Breast epithelium (tissue), 4 donors: ENCODE results near the gene CDH13. TPM values are rescaled to one million over a fixed set of nuclear protein-coding genes. Genes with fewer than 3 reads are reported as not detected.

Experiments used
- DNase-seq, 2 donors: peaks; one replicate each; pipeline ENCODE4 v3.0.0-alpha.2; 2019; ENCODE audit warnings: low spot score in 2 of 2
- H3K27ac ChIP-seq, 2 donors: fragments of 200-600 bp; sonication (generic) in 1 of 2; one replicate each; pipeline ENCODE4 v1.5.1; 2016 to 2019; ENCODE audit warnings: mild to moderate bottlenecking in 1 of 2
- H3K27me3 ChIP-seq, 2 donors: fragments of 200-600 bp; sonication (generic) in 1 of 2; one replicate each; pipeline versions ENCODE4 v1.5.1 to v1.6.0; 2017 to 2019; ENCODE audit warnings: control low read depth in 1 of 2, mild to moderate bottlenecking in 1 of 2
- H3K36me3 ChIP-seq: fragments of 200-600 bp; one replicate; pipeline ENCODE4 v1.5.1; 2019
- H3K4me1 ChIP-seq, 2 donors: fragments of 200-600 bp; sonication (generic); one replicate each; pipeline ENCODE4 v1.5.1; 2016 to 2019; ENCODE audit warnings: control low read depth in 1 of 2
- H3K4me3 ChIP-seq, 3 donors: fragments of 200-600 bp; sonication (generic); 1 replicate in 2 of 3; 2 replicates in 1 of 3; pipeline ENCODE4 v1.5.1; 2016 to 2019; ENCODE audit warnings: mild to moderate bottlenecking in 3 of 3, moderate library complexity in 2 of 3
- H3K9me3 ChIP-seq, 2 donors: fragments of 200-600 bp; sonication (generic) in 1 of 2; one replicate each; pipeline ENCODE4 v1.5.1; 2016 to 2019; ENCODE audit warnings: control low read depth in 1 of 2
- POLR2A ChIP-seq: fragments of 450-650 bp; IDR thresholded peaks from one replicate; pipeline ENCODE4 v1.6.1; 2016; ENCODE audit warnings: antibody characterized with exemption, mild to moderate bottlenecking, moderate library complexity
- POLR2AphosphoS5 ChIP-seq, 3 donors: sonication (generic); formaldehyde crosslinking; IDR thresholded peaks; one replicate each; pipeline ENCODE4 v1.6.1; 2017; ENCODE audit warnings: antibody characterized with exemption in 3 of 3
- intact Hi-C: fragments of 100-400 bp; cut with DNase I; formaldehyde crosslinking; loops from one replicate; pipeline ENCODE4 v1.15.1; 2023; ENCODE audit warnings: low total_unique reads
- total RNA-seq, 3 donors: library from RNA; depleted of rRNA; stranded (reverse); fragments of >200 nt; gene quantifications; one replicate each; pipeline ENCODE4 v1.1.0, GENCODE V29; 2016
- TF ChIP-seq, protein P1 (sequence below), 3 donors: fragments of 450-650 bp; IDR thresholded peaks; one replicate each; pipeline ENCODE4 v1.5.1; 2016 to 2017; ENCODE audit warnings: antibody characterized with exemption in 3 of 3, mild to moderate bottlenecking in 3 of 3, moderate library complexity in 3 of 3

CDH13 gene
- total RNA-seq, 3 donors from 2014 or later: 6.0 to 13.1 (median 11.5) TPM

GRCh38 chr16:83117810-83118209 lies 491.0 kb downstream of the CDH13 start:
- no peak for TF ChIP-seq POLR2AphosphoS5 (IDR thresholded peaks at IDR 0.05)
- no peak for TF ChIP-seq POLR2A
- TF ChIP-seq, protein P1, sequence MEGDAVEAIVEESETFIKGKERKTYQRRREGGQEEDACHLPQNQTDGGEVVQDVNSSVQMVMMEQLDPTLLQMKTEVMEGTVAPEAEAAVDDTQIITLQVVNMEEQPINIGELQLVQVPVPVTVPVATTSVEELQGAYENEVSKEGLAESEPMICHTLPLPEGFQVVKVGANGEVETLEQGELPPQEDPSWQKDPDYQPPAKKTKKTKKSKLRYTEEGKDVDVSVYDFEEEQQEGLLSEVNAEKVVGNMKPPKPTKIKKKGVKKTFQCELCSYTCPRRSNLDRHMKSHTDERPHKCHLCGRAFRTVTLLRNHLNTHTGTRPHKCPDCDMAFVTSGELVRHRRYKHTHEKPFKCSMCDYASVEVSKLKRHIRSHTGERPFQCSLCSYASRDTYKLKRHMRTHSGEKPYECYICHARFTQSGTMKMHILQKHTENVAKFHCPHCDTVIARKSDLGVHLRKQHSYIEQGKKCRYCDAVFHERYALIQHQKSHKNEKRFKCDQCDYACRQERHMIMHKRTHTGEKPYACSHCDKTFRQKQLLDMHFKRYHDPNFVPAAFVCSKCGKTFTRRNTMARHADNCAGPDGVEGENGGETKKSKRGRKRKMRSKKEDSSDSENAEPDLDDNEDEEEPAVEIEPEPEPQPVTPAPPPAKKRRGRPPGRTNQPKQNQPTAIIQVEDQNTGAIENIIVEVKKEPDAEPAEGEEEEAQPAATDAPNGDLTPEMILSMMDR (IDR thresholded peaks at IDR 0.05): no peak

GRCh38 chr16:83118365-83118764 lies 491.6 kb downstream of the CDH13 start:
- H3K4me1 ChIP-seq: no peaks in the 10 kb centered on the region
- no peaks in the 10 kb centered on the region for H3K27me3 ChIP-seq
- TF ChIP-seq POLR2AphosphoS5 (IDR thresholded peaks at IDR 0.05) (no peak), POLR2A (no peak)
- TF ChIP-seq, protein P1 (IDR thresholded peaks at IDR 0.05): no peak
- H3K9me3 ChIP-seq: no peaks in the 10 kb centered on the region
- H3K27ac ChIP-seq: no peak overlapping the region
- no peak overlapping the region for H3K4me3 ChIP-seq
- intact Hi-C loops: no loop called here
- DNase-seq: no peak
- H3K36me3 ChIP-seq: no peaks in the 10 kb centered on the region

More at GRCh38 chr16:83117810-83118209, 491.0 kb downstream of the CDH13 start:
- H3K4me3 ChIP-seq: no peak overlapping the region
- H3K36me3 ChIP-seq: no peaks in the 10 kb centered on the region
- intact Hi-C loops: no loop called here
- H3K4me1 ChIP-seq: no peaks in the 10 kb centered on the region
- H3K27ac ChIP-seq: no peak overlapping the region
- H3K27me3 ChIP-seq: no peaks in the 10 kb centered on the region
- DNase-seq: no peak
- no peaks in the 10 kb centered on the region for H3K9me3 ChIP-seq

DNA sequence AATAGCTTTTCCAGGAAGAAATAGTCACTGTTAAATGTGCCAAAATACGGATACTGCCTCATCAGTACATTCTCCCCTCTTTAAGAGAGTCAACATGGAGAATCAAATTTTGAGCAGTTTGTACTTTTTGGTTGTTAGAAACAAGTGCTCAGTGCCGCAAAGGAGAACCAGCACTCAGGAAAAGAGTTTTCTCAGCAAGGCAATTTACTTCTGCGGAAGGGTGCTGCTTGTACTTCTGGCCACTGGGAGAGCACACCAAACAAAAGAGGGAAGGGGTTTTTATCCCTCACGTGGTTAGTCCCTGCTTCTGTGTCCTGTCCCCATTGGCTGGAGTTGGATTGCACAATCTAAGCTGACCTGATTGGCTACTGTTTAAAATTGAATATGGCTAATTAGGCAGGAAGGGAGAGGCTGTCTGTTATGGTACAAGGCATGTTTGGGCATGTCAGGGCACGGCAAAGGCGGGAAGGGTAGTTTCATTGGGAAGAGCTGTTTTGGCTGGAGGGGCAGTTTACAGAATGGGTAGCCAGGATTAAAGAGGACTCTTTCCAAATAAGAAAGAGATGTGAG lies 499.3 kb downstream of the CDH13 start:
- Histone ChIP-seq H3K4me3 (no peak overlapping the region), H3K27ac (no peak overlapping the region), H3K36me3 (no peaks in the 10 kb centered on the region), H3K27me3 (no peaks in the 10 kb centered on the region), H3K9me3 (peaks cover 0 to 16% of the 10 kb centered on the region in 2 donors), H3K4me1 (no peaks in the 10 kb centered on the region)
- DNase-seq: no peak
- intact Hi-C loops: no loop called here
- TF ChIP-seq POLR2A: no peak
- TF ChIP-seq, protein P1 (IDR thresholded peaks at IDR 0.05): no peak
- TF ChIP-seq POLR2AphosphoS5 (IDR thresholded peaks at IDR 0.05): no peak

DNA sequence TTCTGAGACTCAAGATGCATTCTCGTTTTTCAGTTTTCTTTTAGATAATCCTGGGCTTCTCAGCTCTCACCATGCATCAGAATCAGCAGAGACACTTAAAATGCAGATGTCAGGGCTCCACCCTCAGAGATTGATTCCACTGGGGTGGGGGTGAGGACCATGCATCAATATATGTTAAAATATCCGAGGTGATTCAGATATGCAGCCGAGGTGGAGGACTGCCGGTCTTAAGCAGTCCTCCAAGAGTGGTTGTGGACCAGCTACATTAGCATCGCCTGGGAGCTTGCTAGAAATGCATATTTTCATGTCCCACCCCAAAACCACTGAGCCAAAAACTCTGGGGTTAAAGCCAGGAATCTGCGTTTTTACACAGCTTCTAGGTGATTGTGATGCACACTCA lies 501.3 kb downstream of the CDH13 start:
- no peaks in the 10 kb centered on the region for H3K36me3 ChIP-seq
- DNase-seq: no peak
- peaks cover 0 to 16% of the 10 kb centered on the region in 2 donors for H3K9me3 ChIP-seq
- H3K27me3 ChIP-seq: no peaks in the 10 kb centered on the region
- intact Hi-C loops: no loop called here
- no peak overlapping the region for H3K4me3 ChIP-seq
- H3K4me1 ChIP-seq: no peaks in the 10 kb centered on the region
- no peak for TF ChIP-seq POLR2A
- TF ChIP-seq, protein P1 (IDR thresholded peaks at IDR 0.05): no peak
- no peak for TF ChIP-seq POLR2AphosphoS5 (IDR thresholded peaks at IDR 0.05)
- no peak overlapping the region for H3K27ac ChIP-seq

GRCh38 chr16:83130039-83130438 lies 503.3 kb downstream of the CDH13 start:
- no peak overlapping the region for H3K27ac ChIP-seq
- TF ChIP-seq POLR2AphosphoS5 (IDR thresholded peaks at IDR 0.05): no peak
- TF ChIP-seq, protein P1 (IDR thresholded peaks at IDR 0.05): no peak
- TF ChIP-seq POLR2A: no peak
- no peaks in the 10 kb centered on the region for H3K27me3 ChIP-seq
- peaks cover 0 to 10% of the 10 kb centered on the region in 2 donors for H3K9me3 ChIP-seq
- DNase-seq: no peak
- no peaks in the 10 kb centered on the region for H3K36me3 ChIP-seq
- intact Hi-C loops: no loop called here
- H3K4me3 ChIP-seq: no peak overlapping the region
- H3K4me1 ChIP-seq: no peaks in the 10 kb centered on the region
